ENCODE data around the gene OXSR1. TPM values are rescaled to one million over a fixed set of nuclear protein-coding genes. Genes with fewer than 3 reads are reported as not detected.
"Not testable (repeated sequence)": the region's sequence is repeated elsewhere in the genome, so short reads cannot be mapped to it uniquely, and the experiment has no call there.

The OXSR1 gene
- total RNA-seq, 1 experiment from 2014 or later = 33.2 TPM

DNA sequence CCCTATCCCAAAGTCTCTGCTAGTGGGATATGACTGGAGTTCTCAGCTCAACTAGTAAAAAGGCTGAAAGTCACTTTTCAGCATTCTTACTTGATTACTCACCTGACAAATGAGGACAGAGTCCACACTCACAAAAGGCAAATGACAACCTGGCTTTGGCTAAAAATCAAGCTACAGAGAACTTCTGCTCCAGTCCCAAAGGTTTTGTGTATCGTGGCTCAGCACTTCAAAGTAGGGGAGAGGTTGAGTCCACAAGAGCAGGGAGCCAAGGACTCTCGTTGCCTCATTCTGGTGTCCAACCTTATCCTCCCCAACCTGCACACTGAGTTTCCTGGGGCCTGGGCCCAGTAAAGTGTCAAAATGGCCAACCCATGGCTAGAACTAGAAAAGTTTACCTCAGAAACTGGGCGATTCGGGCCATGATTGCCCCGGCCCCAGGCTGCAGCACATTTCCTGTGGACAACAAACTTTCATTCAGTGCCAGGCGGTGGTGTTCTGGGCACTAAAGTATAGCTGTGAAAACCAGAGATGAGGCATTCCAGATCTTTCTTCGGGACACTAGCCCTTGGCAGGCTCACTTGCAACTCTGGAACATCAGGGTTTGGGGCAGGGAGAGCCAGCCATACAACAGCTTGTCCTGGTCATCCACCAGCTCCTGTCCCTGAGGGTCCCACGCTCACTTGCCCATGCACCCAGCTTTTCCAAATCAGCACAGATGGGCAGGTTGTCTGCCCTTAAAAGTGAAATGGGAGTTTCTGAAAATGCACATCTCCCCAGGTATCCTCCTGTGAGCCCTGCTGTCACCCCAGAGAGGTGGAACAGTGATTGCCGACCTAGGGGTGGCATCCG is 31.6 kb upstream of the OXSR1 start:
- TF ChIP-seq, protein P1, sequence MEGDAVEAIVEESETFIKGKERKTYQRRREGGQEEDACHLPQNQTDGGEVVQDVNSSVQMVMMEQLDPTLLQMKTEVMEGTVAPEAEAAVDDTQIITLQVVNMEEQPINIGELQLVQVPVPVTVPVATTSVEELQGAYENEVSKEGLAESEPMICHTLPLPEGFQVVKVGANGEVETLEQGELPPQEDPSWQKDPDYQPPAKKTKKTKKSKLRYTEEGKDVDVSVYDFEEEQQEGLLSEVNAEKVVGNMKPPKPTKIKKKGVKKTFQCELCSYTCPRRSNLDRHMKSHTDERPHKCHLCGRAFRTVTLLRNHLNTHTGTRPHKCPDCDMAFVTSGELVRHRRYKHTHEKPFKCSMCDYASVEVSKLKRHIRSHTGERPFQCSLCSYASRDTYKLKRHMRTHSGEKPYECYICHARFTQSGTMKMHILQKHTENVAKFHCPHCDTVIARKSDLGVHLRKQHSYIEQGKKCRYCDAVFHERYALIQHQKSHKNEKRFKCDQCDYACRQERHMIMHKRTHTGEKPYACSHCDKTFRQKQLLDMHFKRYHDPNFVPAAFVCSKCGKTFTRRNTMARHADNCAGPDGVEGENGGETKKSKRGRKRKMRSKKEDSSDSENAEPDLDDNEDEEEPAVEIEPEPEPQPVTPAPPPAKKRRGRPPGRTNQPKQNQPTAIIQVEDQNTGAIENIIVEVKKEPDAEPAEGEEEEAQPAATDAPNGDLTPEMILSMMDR (IDR thresholded peaks at IDR 0.05) = no peak
- TF ChIP-seq SIN3A (IDR thresholded peaks at IDR 0.05; ENCODE audit: borderline replicate concordance, insufficient read depth, low read depth, low read length) = no peak
- no peak for TF ChIP-seq TCF7L2 (IDR thresholded peaks at IDR 0.05; ENCODE audit: low read depth, low read length)
- no peak for TF ChIP-seq POLR2AphosphoS5 (IDR thresholded peaks at IDR 0.05; ENCODE audit: low read depth, low read length)
- TF ChIP-seq, protein P2, sequence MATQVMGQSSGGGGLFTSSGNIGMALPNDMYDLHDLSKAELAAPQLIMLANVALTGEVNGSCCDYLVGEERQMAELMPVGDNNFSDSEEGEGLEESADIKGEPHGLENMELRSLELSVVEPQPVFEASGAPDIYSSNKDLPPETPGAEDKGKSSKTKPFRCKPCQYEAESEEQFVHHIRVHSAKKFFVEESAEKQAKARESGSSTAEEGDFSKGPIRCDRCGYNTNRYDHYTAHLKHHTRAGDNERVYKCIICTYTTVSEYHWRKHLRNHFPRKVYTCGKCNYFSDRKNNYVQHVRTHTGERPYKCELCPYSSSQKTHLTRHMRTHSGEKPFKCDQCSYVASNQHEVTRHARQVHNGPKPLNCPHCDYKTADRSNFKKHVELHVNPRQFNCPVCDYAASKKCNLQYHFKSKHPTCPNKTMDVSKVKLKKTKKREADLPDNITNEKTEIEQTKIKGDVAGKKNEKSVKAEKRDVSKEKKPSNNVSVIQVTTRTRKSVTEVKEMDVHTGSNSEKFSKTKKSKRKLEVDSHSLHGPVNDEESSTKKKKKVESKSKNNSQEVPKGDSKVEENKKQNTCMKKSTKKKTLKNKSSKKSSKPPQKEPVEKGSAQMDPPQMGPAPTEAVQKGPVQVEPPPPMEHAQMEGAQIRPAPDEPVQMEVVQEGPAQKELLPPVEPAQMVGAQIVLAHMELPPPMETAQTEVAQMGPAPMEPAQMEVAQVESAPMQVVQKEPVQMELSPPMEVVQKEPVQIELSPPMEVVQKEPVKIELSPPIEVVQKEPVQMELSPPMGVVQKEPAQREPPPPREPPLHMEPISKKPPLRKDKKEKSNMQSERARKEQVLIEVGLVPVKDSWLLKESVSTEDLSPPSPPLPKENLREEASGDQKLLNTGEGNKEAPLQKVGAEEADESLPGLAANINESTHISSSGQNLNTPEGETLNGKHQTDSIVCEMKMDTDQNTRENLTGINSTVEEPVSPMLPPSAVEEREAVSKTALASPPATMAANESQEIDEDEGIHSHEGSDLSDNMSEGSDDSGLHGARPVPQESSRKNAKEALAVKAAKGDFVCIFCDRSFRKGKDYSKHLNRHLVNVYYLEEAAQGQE (IDR thresholded peaks at IDR 0.05; ENCODE audit: insufficient read depth in 1 of 2, low read depth in 2 of 2, low read length in 1 of 2) = no peak
- H3K27me3 ChIP-seq (ENCODE audit: control insufficient read depth, insufficient read depth, low read length) = no peaks in the 10 kb centered on the region
- intact Hi-C loops (cut with micrococcal nuclease; ENCODE audit: unreplicated experiment) (no loop called here), in situ Hi-C loops (cut with HindIII; ENCODE audit: low pct_unique_long_range_greater_than_20kb, low sequenced_read_pairs) (no loop called here)
- no peak for DNase-seq (ENCODE audit: low read depth, low spot score)
- POLR2A ChIA-PET = no interaction called here
- H3K4me1 ChIP-seq (ENCODE audit: control insufficient read depth, insufficient read depth, low read length) = peaks cover 5% of the 10 kb centered on the region
- ATAC-seq = no peak
- H3K27ac ChIP-seq (ENCODE audit: low read length) = no peak overlapping the region
- peaks cover 5% of the 10 kb centered on the region for H3K36me3 ChIP-seq (ENCODE audit: control insufficient read depth, insufficient read depth, low read length)
- no peaks in the 10 kb centered on the region for H3K9me3 ChIP-seq (ENCODE audit: control insufficient read depth, insufficient read depth, low read depth, low read length)
- CTCF ChIA-PET = no interaction called here
- TSS peak; percentile 64 for BruUV-seq (replicated peaks)
- H3K4me3 ChIP-seq (ENCODE audit: low read depth in 2 of 2, low read length in 2 of 2) = no peak overlapping the region

DNA sequence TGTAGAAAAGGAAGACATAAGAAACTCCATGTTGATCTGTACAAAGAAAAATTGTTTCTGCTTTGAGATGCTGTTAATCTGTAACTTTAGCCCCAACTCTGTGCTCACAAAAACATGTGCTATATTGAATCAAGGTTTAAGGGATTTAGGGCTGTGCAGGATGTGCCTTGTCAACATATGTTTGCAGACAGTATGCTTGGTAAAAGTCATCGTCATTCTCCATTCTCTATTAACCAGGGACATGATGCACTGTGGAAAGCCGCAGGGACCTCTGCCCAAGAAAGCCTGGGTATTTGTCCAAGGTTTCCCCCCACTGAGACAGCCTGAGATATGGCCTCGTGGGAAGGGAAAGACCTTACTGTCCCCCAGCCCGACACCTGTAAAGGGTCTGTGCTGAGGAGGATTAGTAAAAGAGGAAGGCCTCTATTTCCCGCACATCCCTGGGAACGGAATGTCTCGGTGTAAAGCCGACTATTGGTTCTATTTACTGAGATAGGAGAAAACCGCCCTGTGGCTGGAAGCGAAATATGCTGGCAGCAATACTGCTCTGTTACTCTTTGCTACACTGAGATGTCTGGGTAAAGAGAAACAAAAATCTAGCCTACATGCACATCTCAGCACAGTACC is 30.7 kb upstream of the OXSR1 start:
- H3K27ac ChIP-seq (ENCODE audit: low read length); H3K9me3 ChIP-seq (ENCODE audit: control insufficient read depth, insufficient read depth, low read depth, low read length); ATAC-seq; DNase-seq (ENCODE audit: low read depth, low spot score); H3K36me3 ChIP-seq (ENCODE audit: control insufficient read depth, insufficient read depth, low read length); H3K27me3 ChIP-seq (ENCODE audit: control insufficient read depth, insufficient read depth, low read length); CTCF ChIA-PET; H3K4me1 ChIP-seq (ENCODE audit: control insufficient read depth, insufficient read depth, low read length); intact Hi-C loops (cut with micrococcal nuclease; ENCODE audit: unreplicated experiment); BruUV-seq (replicated peaks); H3K4me3 ChIP-seq (ENCODE audit: low read depth in 2 of 2, low read length in 2 of 2); POLR2A ChIA-PET; in situ Hi-C loops (cut with HindIII; ENCODE audit: low pct_unique_long_range_greater_than_20kb, low sequenced_read_pairs): not testable (repeated sequence)

DNA sequence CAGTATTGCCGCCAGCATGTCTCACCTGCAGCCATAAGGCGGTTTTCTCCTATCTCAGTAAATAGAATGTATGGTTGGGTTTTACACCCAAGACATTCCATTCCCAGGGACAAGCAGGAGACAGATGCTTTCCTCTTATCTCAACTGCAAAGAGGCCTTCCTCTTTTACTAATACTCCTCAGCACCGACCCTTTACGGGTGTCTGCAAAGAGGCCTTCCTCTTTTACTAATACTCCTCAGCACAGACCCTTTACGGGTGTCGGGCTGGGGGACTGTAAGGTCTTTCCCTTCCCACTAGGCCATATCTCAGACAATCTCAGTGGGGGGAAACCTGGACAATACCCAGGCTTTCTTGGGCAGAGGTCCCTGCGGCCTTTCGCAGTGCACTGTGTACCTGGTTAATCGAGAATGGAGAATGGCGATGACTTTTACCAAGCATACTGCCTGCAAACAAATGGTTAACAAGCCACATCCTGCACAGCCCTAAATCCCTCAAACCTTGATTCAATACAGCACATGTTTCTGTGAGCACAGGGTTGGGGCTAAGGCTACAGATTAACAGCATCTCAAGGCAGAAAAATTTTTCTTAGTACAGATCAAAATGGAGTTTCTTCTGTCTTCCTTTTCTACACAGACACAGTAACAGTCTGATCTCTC is 29.6 kb upstream of the OXSR1 start:
- H3K4me1 ChIP-seq (ENCODE audit: control insufficient read depth, insufficient read depth, low read length); H3K27me3 ChIP-seq (ENCODE audit: control insufficient read depth, insufficient read depth, low read length); BruUV-seq (replicated peaks); CTCF ChIA-PET; in situ Hi-C loops (cut with HindIII; ENCODE audit: low pct_unique_long_range_greater_than_20kb, low sequenced_read_pairs); intact Hi-C loops (cut with micrococcal nuclease; ENCODE audit: unreplicated experiment); ATAC-seq; H3K9me3 ChIP-seq (ENCODE audit: control insufficient read depth, insufficient read depth, low read depth, low read length); DNase-seq (ENCODE audit: low read depth, low spot score); H3K36me3 ChIP-seq (ENCODE audit: control insufficient read depth, insufficient read depth, low read length): not testable (repeated sequence)
- POLR2A ChIA-PET = interaction anchor here (0.6 kb wide), 1 partner anchor 190 kb away, joined by 4 read pairs; no protein-coding TSS in a partner anchor
- H3K27ac ChIP-seq (ENCODE audit: low read length) = peak overlapping the region; percentile 84
- peak overlapping the region; percentile 81 to 82 for H3K4me3 ChIP-seq (ENCODE audit: low read depth in 2 of 2, low read length in 2 of 2)

All from Panc1 (cell line).